ENCODE measurements around the gene SHC1. TPM values are rescaled to one million over a fixed set of nuclear protein-coding genes. Genes with fewer than 3 reads are reported as not detected.

Gene SHC1
- total RNA-seq, 1 experiment from 2014 or later: 199 TPM

DNA sequence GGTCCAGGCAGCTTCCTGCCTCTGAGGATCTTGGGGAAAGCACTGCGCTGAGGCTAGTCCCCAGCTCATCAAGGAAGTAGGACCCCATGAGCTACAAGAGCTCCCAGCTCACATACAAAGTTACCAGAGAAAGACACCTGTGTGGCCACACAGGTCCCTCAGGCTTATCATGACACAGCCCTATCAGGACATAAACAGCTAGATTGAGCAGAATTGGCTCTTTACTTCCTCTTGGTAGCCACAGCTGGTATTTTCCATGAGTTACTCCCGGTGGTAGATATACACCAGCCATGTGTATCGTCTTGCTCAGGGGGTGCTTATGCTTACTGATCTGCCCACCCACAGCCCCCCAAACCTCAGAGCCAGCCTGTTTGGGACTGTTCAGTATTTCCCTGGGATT, 24.0 kb upstream of the SHC1 start (continued):
- no peak for TF ChIP-seq ZMAT4 (CRISPR knock-in tag; IDR thresholded peaks at IDR 0.05)
- TF ChIP-seq, protein P1, sequence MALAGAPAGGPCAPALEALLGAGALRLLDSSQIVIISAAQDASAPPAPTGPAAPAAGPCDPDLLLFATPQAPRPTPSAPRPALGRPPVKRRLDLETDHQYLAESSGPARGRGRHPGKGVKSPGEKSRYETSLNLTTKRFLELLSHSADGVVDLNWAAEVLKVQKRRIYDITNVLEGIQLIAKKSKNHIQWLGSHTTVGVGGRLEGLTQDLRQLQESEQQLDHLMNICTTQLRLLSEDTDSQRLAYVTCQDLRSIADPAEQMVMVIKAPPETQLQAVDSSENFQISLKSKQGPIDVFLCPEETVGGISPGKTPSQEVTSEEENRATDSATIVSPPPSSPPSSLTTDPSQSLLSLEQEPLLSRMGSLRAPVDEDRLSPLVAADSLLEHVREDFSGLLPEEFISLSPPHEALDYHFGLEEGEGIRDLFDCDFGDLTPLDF (CRISPR knock-in tag; IDR thresholded peaks at IDR 0.05): no peak

GRCh38 chr1:154994269-154994587, 23.7 kb upstream of the SHC1 start:
- Mint-ChIP-seq H3K9me3 (no peaks in the 10 kb centered on the region), H3K4me1 (peaks cover 20% of the 10 kb centered on the region), H3K27ac (no peak overlapping the region), H3K4me3 (no peak overlapping the region), H3K27me3 (ENCODE audit: low read depth) (no peaks in the 10 kb centered on the region; the same call in 1 of the 2 replicates), H3K36me3 (peaks cover 8% of the 10 kb centered on the region)
- ChIA-PET CTCF (interaction anchor here (0.8 to 10.3 kb wide), 15 partner anchors 12 to 173 kb away, joined by 3 to 176 read pairs (median 8); partner anchors contain the start of genes ADAM15, FLAD1, PBXIP1 and PMVK), POLR2A (interaction anchor here (0.7 to 13.0 kb wide), 7 partner anchors 11 to 86 kb away, joined by 3 to 176 read pairs (median 4); partner anchors contain the start of genes CKS1B, FLAD1, PYGO2 and SHC1)
- no peak for TF ChIP-seq RELA (CRISPR knock-in tag; IDR thresholded peaks at IDR 0.05; ENCODE audit: borderline replicate concordance)
- TF ChIP-seq ZNF219 (CRISPR knock-in tag; IDR thresholded peaks at IDR 0.05; ENCODE audit: borderline replicate concordance): no peak
- TF ChIP-seq HMGXB4 (CRISPR knock-in tag; IDR thresholded peaks at IDR 0.05): no peak
- TF ChIP-seq USF1 (CRISPR knock-in tag; IDR thresholded peaks at IDR 0.05): no peak
- TF ChIP-seq, protein P2, sequence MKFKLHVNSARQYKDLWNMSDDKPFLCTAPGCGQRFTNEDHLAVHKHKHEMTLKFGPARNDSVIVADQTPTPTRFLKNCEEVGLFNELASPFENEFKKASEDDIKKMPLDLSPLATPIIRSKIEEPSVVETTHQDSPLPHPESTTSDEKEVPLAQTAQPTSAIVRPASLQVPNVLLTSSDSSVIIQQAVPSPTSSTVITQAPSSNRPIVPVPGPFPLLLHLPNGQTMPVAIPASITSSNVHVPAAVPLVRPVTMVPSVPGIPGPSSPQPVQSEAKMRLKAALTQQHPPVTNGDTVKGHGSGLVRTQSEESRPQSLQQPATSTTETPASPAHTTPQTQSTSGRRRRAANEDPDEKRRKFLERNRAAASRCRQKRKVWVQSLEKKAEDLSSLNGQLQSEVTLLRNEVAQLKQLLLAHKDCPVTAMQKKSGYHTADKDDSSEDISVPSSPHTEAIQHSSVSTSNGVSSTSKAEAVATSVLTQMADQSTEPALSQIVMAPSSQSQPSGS (CRISPR knock-in tag; IDR thresholded peaks at IDR 0.05; ENCODE audit: borderline replicate concordance, low read depth): no peak
- DNase-seq (ENCODE audit: low spot score) (no peak), ATAC-seq (no peak)

- no peaks in the 10 kb centered on the region for H3K9me3 Mint-ChIP-seq
- peaks cover 17% of the 10 kb centered on the region for H3K4me1 Mint-ChIP-seq
- no peaks in the 10 kb centered on the region; the same call in 1 of the 2 replicates for H3K27me3 Mint-ChIP-seq (ENCODE audit: low read depth)
- ChIA-PET POLR2A (interaction anchor here (0.7 to 13.0 kb wide), 10 partner anchors 10 to 87 kb away, joined by 3 to 176 read pairs (median 4); partner anchors contain the start of genes CKS1B, FLAD1, PYGO2 and SHC1), CTCF (interaction anchor here (0.5 to 10.3 kb wide), 26 partner anchors 8 to 179 kb away, joined by 3 to 176 read pairs (median 5); partner anchors contain the start of genes ADAM15, FLAD1, KRTCAP2 and PBXIP1)
- peak within 1 kb of the TSS; percentile 70 for H3K27ac Mint-ChIP-seq
- H3K36me3 Mint-ChIP-seq: peaks cover 12% of the 10 kb centered on the region
- no peak; the same call in 1 of the 2 replicates for ATAC-seq
- no peak for DNase-seq (ENCODE audit: low spot score)
- H3K4me3 Mint-ChIP-seq: no peak within 1 kb of the TSS
- no peak for TF ChIP-seq TCF7 (CRISPR knock-in tag; IDR thresholded peaks at IDR 0.05; ENCODE audit: low read depth)
Measured at GRCh38 chr1:154993572-154994268, 23.2 kb upstream of the SHC1 start, which contains the start of gene LENEP. LENEP (plus strand) TSS chr1:154993586; CDS start chr1:154993608, 22 bp downstream.

DNA sequence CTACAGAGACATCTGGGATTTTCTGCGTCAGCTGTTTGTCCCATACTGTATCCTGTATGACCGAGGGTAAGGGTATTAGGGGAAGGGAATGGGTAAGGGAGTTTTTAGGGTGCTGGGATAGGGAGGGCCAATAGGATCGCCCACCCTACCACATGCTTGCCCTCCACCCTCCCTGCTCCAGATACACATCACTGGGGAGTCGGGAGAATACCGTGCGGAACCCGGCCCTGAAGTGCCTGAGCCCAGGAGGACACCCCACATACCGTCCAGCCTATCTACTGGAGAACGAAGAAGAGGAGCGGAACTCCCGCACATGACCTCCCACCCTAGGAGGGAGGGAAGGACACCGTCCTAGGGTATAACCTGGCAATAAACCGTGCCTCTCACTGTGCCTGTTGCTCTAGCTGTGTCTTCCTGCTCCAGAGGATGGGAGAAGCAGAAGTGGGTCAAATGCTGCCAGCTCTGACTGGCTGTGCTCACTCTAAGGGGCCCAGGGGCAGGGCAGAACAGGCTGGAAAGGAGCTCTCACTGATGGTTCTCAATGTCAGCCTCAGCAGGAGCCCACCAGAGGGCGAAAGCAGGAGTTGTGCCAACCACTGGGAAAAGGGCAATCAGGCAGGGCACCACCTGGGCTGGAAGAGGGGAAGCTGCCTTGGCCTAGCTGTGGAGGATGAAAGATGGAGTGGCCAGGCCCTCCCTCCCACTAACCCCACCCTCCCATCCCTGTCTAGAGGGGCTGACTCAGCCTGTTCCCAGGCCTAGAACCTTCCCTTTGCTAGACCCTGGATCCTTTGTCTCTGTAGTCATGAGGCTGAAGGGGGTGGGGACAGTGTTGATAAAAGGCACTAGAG, 22.4 kb upstream of the SHC1 start:
- Mint-ChIP-seq H3K36me3 (peaks cover 19% of the 10 kb centered on the region), H3K4me1 (peaks cover 11% of the 10 kb centered on the region; the same call in 1 of the 2 replicates), H3K4me3 (no peak overlapping the region), H3K27ac (peak overlapping the region; percentile 70), H3K27me3 (ENCODE audit: low read depth) (no peaks in the 10 kb centered on the region; the same call in 1 of the 2 replicates), H3K9me3 (no peaks in the 10 kb centered on the region)
- CTCF ChIA-PET: interaction anchor here (0.5 to 10.3 kb wide), 23 partner anchors 9 to 180 kb away, joined by 3 to 176 read pairs (median 5); partner anchors contain the start of genes ADAM15, FLAD1, KRTCAP2 and PBXIP1
- no peak for DNase-seq (ENCODE audit: low spot score)
- peak; percentile 56 for ATAC-seq
- POLR2A ChIA-PET: interaction anchor here (0.5 to 13.0 kb wide), 6 partner anchors 9 to 88 kb away, joined by 3 to 176 read pairs (median 4); partner anchors contain the start of genes CKS1B, FLAD1 and SHC1
- TF ChIP-seq NR3C1 (CRISPR knock-in tag; conservative IDR thresholded peaks at IDR 0.05; ENCODE audit: low read depth): no peak
- no peak for TF ChIP-seq ERG (CRISPR knock-in tag; IDR thresholded peaks at IDR 0.05)
- TF ChIP-seq PRDM15 (CRISPR knock-in tag; IDR thresholded peaks at IDR 0.05): no peak
- TF ChIP-seq TCF7 (CRISPR knock-in tag; IDR thresholded peaks at IDR 0.05; ENCODE audit: low read depth): no peak
